ENCODE measurements around the gene FIZ1. TPM values are rescaled to one million over a fixed set of nuclear protein-coding genes. Genes with fewer than 3 reads are reported as not detected.

The FIZ1 gene
- total and polyA plus RNA-seq, 3 experiments from 2014 or later: 4.6 to 25.8 (median 23.9) TPM

DNA sequence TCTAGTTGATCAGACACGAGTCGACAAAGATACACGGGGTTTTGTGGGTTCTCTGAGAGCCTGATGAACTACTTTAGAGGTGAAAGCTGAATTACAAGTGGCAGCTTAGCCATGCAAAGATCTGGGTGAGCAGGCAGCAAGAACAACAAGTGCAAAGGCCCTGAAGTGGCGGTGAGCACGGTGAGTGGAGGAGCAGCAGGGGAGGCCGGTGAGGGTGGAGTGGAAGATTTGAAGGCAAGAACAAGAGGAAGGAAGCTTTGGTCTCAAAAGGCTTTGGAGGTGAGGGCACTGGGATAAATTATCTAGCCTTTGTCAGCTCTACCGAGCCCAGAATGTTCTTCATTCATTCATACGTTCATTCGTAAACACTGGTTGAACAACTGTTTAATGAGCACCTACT is 7.5 kb upstream of the FIZ1 start:
- H3K27ac Mint-ChIP-seq: peak overlapping the region; percentile 43 to 98 (median 94)
- H3K9me3 Mint-ChIP-seq: no peaks in the 10 kb centered on the region
- H3K4me1 Mint-ChIP-seq: peaks cover 50 to 70% (median 69%) of the 10 kb centered on the region in 3 donors
- no peak for DNase-seq
- Histone ChIP-seq H3K27ac (ENCODE audit: low read depth, low read length) (peak overlapping the region; percentile 80), H3K36me3 (ENCODE audit: insufficient read depth, low read length) (peaks cover 6% of the 10 kb centered on the region), H3K27me3 (ENCODE audit: insufficient read depth, low read length, poor library complexity, severe bottlenecking) (no peaks in the 10 kb centered on the region), H3K4me1 (ENCODE audit: insufficient read depth, low read length) (peaks cover 26% of the 10 kb centered on the region), H3K4me3 (ENCODE audit: low read length) (no peak overlapping the region), H3K9me3 (ENCODE audit: low read length) (no peaks in the 10 kb centered on the region)
- H3K4me3 Mint-ChIP-seq: peak overlapping the region; percentile 13 to 93 (median 89)
- H3K36me3 Mint-ChIP-seq: peaks cover 4 to 55% (median 8%) of the 10 kb centered on the region in 3 donors
- ChIA-PET POLR2A (interaction anchor here (0.8 to 2.0 kb wide), 5 partner anchors 17 to 48 kb away, joined by 3 to 9 read pairs (median 3); partner anchors contain the start of gene ZNF784), CTCF (interaction anchor here (1.0 to 3.3 kb wide), 18 partner anchors 8 to 140 kb away, joined by 3 to 67 read pairs (median 8); partner anchors contain the start of genes U2AF2 and ZNF784)
- no peaks in the 10 kb centered on the region for H3K27me3 Mint-ChIP-seq

DNA sequence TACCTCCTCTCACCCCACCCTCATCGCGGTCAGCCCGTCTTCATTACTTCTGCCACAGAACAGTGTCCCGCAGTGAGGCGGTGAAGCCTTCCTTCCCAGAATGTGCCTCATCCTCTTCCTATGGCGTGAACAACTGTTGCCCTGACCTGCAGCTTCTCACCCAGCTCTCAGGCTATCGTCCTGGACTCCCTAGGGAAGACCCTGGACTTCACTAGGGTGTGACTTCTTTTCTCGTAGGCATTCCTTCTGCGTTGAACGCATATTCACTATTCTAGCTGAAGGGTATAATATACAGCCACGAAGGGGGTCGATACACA is 7.1 kb upstream of the FIZ1 start:
- H3K27ac Mint-ChIP-seq: peak overlapping the region; percentile 92 to 99 (median 96)
- peak overlapping the region; percentile 89 to 97 (median 90) for H3K4me3 Mint-ChIP-seq
- Histone ChIP-seq H3K27ac (ENCODE audit: low read depth, low read length) (peak overlapping the region; percentile 80), H3K4me3 (ENCODE audit: low read length) (peak overlapping the region; percentile 83), H3K27me3 (ENCODE audit: insufficient read depth, low read length, poor library complexity, severe bottlenecking) (no peaks in the 10 kb centered on the region), H3K36me3 (ENCODE audit: insufficient read depth, low read length) (peaks cover 6% of the 10 kb centered on the region), H3K4me1 (ENCODE audit: insufficient read depth, low read length) (peaks cover 27% of the 10 kb centered on the region), H3K9me3 (ENCODE audit: low read length) (no peaks in the 10 kb centered on the region)
- H3K4me1 Mint-ChIP-seq: peaks cover 49 to 71% (median 70%) of the 10 kb centered on the region in 3 donors
- H3K36me3 Mint-ChIP-seq: peaks cover 4 to 53% (median 8%) of the 10 kb centered on the region in 3 donors
- ChIA-PET CTCF (interaction anchor here (1.0 to 3.3 kb wide), 17 partner anchors 9 to 139 kb away, joined by 3 to 67 read pairs (median 9); partner anchors contain the start of genes U2AF2 and ZNF784), POLR2A (interaction anchor here (0.8 to 2.0 kb wide), 4 partner anchors 18 to 48 kb away, joined by 3 to 9 read pairs (median 4); partner anchors contain the start of gene ZNF784)
- H3K27me3 Mint-ChIP-seq: no peaks in the 10 kb centered on the region
- no peak for DNase-seq
- H3K9me3 Mint-ChIP-seq: no peaks in the 10 kb centered on the region

DNA sequence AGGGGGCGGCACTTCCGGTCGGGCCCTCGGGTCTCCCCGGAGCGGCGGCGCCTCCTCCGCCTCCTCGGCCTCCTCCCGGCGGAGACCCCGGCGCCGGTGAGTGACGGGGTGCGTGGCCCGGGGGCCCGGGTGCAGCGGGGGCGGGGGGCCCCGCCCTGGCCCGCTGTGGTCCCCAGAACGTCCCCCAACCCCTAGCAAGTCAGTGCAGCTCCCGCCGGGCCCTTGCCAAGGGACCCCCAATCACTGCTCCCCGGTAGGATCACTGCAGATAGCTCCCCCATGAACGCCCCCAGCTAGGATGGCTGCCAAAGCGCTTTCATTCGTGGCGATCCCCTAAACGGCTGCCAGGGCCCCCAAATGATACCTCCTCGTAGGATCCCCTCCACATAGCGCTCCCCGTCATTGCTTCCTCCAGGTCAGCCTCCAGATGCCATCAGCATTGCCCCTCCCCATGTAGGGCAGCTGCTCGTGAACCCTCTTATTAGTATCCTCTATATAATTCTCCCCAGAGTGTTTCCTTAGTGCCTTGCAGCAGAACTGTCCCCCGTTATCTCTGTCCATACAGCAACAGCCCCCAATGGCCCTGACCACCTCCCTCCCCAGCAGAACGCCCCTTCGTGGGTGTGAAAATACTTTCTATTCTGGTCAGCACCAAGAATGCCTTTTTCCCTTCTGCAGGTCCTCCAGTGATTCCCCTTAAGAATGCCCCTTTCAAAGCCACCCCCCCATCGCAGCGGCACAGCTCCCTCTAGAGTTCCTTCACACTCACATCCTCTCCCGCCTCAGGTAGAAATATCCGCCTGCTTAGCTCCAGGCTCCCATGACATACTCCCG is 6.5 kb upstream of the FIZ1 start, which contains the start of gene ZNF865:
ZNF865 (plus strand) TSS at position 11 of the 834 bp plus-strand sequence. CDS start 7,972 bp downstream, outside the sequence.
- H3K27ac Mint-ChIP-seq: peak within 1 kb of the TSS; percentile 92 to 99 (median 96)

DNA sequence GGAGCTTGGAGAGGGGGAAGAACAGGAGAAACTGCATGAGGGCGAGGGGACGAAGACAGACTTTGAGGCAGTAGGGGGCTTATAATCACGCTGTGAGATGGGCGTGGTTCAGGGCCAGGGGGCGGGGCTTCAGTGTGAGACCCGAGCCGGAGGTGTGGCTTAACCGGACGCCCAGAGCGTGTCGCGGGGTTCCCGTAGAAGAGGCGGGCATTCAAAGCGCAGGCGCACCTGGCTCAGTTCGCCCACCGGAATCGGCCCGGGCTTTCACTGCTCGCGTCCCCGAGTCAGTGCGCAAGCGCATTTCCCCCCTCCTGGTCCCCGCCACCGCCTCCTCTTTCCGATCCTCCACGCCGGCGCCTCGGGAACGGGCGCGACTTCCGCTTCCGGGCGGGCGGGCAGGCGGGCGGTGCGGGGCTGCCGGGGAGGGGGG is 5.9 kb upstream of the FIZ1 start:
- peak overlapping the region; percentile 71 for H3K4me3 ChIP-seq (ENCODE audit: low read length)
- peak; percentile 97 to 98 (median 98) for DNase-seq
- Mint-ChIP-seq H3K27ac (peak overlapping the region; percentile 85 to 97 (median 91)), H3K4me3 (peak overlapping the region; percentile 85 to 93 (median 88)), H3K9me3 (no peaks in the 10 kb centered on the region), H3K4me1 (peaks cover 43 to 70% (median 65%) of the 10 kb centered on the region in 3 donors), H3K27me3 (no peaks in the 10 kb centered on the region), H3K36me3 (peaks cover 4 to 44% (median 8%) of the 10 kb centered on the region in 3 donors)
- H3K36me3 ChIP-seq (ENCODE audit: insufficient read depth, low read length): peaks cover 6% of the 10 kb centered on the region
- no peaks in the 10 kb centered on the region for H3K9me3 ChIP-seq (ENCODE audit: low read length)
- CTCF ChIA-PET: interaction anchor here (0.5 to 3.3 kb wide), 18 partner anchors 12 to 423 kb away, joined by 3 to 67 read pairs (median 8); partner anchors contain the start of genes U2AF2 and ZNF784
- peaks cover 35% of the 10 kb centered on the region for H3K4me1 ChIP-seq (ENCODE audit: insufficient read depth, low read length)
- POLR2A ChIA-PET: interaction anchor here (1.5 to 2.0 kb wide), 3 partner anchors 19 to 49 kb away, joined by 4 to 9 read pairs (median 4); partner anchors contain the start of gene ZNF784
- no peaks in the 10 kb centered on the region for H3K27me3 ChIP-seq (ENCODE audit: insufficient read depth, low read length, poor library complexity, severe bottlenecking)
- H3K27ac ChIP-seq (ENCODE audit: low read depth, low read length): peak overlapping the region; percentile 80

More for the DNA sequence above, 6.5 kb upstream of the FIZ1 start, which contains the start of gene ZNF865:
- Histone ChIP-seq H3K4me1 (ENCODE audit: insufficient read depth, low read length) (peaks cover 32% of the 10 kb centered on the region), H3K9me3 (ENCODE audit: low read length) (no peaks in the 10 kb centered on the region), H3K4me3 (ENCODE audit: low read length) (peak within 1 kb of the TSS; percentile 83), H3K27me3 (ENCODE audit: insufficient read depth, low read length, poor library complexity, severe bottlenecking) (no peaks in the 10 kb centered on the region), H3K27ac (ENCODE audit: low read depth, low read length) (peak within 1 kb of the TSS; percentile 80), H3K36me3 (ENCODE audit: insufficient read depth, low read length) (peaks cover 6% of the 10 kb centered on the region)
- Mint-ChIP-seq H3K4me1 (peaks cover 48 to 72% (median 70%) of the 10 kb centered on the region in 3 donors), H3K9me3 (no peaks in the 10 kb centered on the region), H3K36me3 (peaks cover 4 to 49% (median 8%) of the 10 kb centered on the region in 3 donors), H3K4me3 (peak within 1 kb of the TSS; percentile 89 to 97 (median 90)), H3K27me3 (no peaks in the 10 kb centered on the region)
- ChIA-PET POLR2A (interaction anchor here (0.8 to 2.0 kb wide), 4 partner anchors 19 to 49 kb away, joined by 3 to 9 read pairs (median 4); partner anchors contain the start of gene ZNF784), CTCF (interaction anchor here (0.5 to 3.3 kb wide), 21 partner anchors 8 to 424 kb away, joined by 3 to 67 read pairs (median 7); partner anchors contain the start of genes U2AF2 and ZNF784)
- DNase-seq: peak; percentile 62 to 79 (median 67)

DNA sequence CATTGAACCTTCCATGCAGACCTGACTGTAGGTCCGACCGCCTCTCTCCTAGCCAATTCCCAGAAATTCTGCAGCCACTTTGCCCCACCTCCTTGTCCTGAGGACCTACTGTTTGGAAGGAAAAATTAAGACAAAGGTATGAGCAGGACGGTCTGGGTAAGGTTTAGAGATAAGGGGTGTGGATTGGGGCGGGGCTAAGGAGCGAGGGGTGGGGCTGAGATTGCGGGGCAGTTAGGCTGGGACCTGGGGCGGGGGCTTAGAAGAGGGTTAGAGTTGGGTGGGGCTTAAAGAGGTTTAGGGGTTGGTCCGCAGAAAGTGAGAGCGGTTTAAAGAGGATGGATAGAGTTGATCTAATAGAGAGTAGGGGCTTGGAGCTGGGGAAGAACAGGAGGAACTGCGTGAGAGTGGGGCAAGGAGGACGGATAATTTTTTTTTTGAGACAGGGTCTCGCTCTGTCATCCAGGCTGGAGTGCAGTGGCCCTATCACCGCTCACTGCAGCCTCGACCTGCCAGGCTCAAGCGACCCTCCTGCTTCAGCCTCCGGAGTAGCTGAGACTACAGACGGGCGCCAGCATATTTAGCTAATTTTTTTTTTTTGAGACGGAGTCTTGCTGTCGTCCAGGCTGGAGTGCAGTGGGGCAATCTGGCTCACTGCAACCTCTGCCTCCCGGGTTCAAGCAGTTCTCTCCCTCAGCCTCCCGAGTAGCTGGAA is 4.4 kb upstream of the FIZ1 start:
- Histone ChIP-seq H3K4me1 (ENCODE audit: insufficient read depth, low read length) (peaks cover 36% of the 10 kb centered on the region), H3K9me3 (ENCODE audit: low read length) (no peaks in the 10 kb centered on the region), H3K4me3 (ENCODE audit: low read length) (no peak overlapping the region), H3K27ac (ENCODE audit: low read depth, low read length) (peak overlapping the region; percentile 80), H3K27me3 (ENCODE audit: insufficient read depth, low read length, poor library complexity, severe bottlenecking) (no peaks in the 10 kb centered on the region), H3K36me3 (ENCODE audit: insufficient read depth, low read length) (no peaks in the 10 kb centered on the region)
- Mint-ChIP-seq H3K9me3 (no peaks in the 10 kb centered on the region), H3K27me3 (no peaks in the 10 kb centered on the region), H3K27ac (peak overlapping the region in 6 of 8 donors; percentile 26 to 94 (median 54)), H3K36me3 (peaks cover 0 to 40% (median 4%) of the 10 kb centered on the region in 3 donors), H3K4me3 (peak overlapping the region; percentile 14 to 90 (median 38)), H3K4me1 (peaks cover 41 to 61% (median 56%) of the 10 kb centered on the region in 3 donors)
- DNase-seq: no peak
- ChIA-PET CTCF (interaction anchor here (1.2 kb wide), 1 partner anchor 21 kb away, joined by 3 read pairs; the partner anchor contains the start of gene ZNF784), POLR2A (interaction anchor here (1.5 kb wide), 1 partner anchor 36 kb away, joined by 4 read pairs; no protein-coding TSS in a partner anchor)

DNA sequence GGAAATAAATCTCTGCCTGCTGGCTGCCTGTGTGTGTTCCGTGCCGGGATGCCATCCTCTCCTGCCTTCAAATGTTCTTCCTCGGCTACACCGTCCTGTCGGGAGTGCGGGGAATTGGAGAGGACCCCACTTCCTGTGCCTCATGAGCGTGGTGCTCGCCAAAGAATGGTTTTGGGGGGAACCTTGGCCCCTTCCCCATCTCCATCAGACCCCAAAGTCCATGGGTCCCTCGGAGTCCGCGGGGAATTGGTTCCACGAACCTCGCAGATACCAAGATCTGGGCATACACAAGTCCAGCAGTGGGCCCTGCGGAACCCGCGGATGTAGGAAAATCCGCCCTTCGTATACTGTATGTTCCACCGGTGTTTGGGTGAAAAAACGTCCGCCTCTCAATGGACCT is 3.8 kb upstream of the FIZ1 start:
- H3K4me3 Mint-ChIP-seq: peak overlapping the region in 4 of 7 donors; percentile 14 to 39 (median 25)
- no peaks in the 10 kb centered on the region for H3K27me3 ChIP-seq (ENCODE audit: insufficient read depth, low read length, poor library complexity, severe bottlenecking)
- H3K27ac Mint-ChIP-seq: peak overlapping the region in 2 of 8 donors; percentile 47 to 57
- H3K4me1 Mint-ChIP-seq: peaks cover 42 to 59% (median 55%) of the 10 kb centered on the region in 3 donors
- H3K27ac ChIP-seq (ENCODE audit: low read depth, low read length): no peak overlapping the region
- no peaks in the 10 kb centered on the region for H3K36me3 ChIP-seq (ENCODE audit: insufficient read depth, low read length)
- POLR2A ChIA-PET: no interaction called here
- H3K9me3 Mint-ChIP-seq: no peaks in the 10 kb centered on the region
- DNase-seq: no peak
- peaks cover 0 to 39% (median 4%) of the 10 kb centered on the region in 3 donors for H3K36me3 Mint-ChIP-seq
- H3K4me3 ChIP-seq (ENCODE audit: low read length): no peak overlapping the region
- no peaks in the 10 kb centered on the region for H3K27me3 Mint-ChIP-seq
- CTCF ChIA-PET: no interaction called here
- H3K4me1 ChIP-seq (ENCODE audit: insufficient read depth, low read length): peaks cover 42% of the 10 kb centered on the region
- H3K9me3 ChIP-seq (ENCODE audit: low read length): no peaks in the 10 kb centered on the region

All from CD8-positive, alpha-beta memory T cell (primary cell).